B cell (primary cell): ENCODE results near the gene LIMS3. TPM values are rescaled to one million over a fixed set of nuclear protein-coding genes. Genes with fewer than 3 reads are reported as not detected.
"Not testable (repeated sequence)": the region's sequence is repeated elsewhere in the genome, so short reads cannot be mapped to it uniquely, and the experiment has no call there.

Experiments
- ATAC-seq: fragments of 200-7000 bp; cut with Tn5 transposase; one replicate; pipeline ENCODE4 v1.10.0; 2021; ENCODE audit warnings: low read depth, mild to moderate bottlenecking, moderate number of reproducible peaks, moderate library complexity
- CTCF ChIA-PET: fragments of 350-600 bp; sonication (Branson Sonifier 250); formaldehyde crosslinking; loops from one replicate; lab custom pipeline; 2021; ENCODE audit warnings: antibody characterized with exemption, inconsistent platforms; lab: Charles Lee
- POLR2A ChIA-PET: fragments of 350-600 bp; sonication (Branson Sonifier 250); formaldehyde crosslinking; loops from one replicate; lab custom pipeline; 2021; ENCODE audit warnings: antibody characterized with exemption; lab: Charles Lee
- DNase-seq: peaks from one replicate; pipeline ENCODE4 v3.0.0; 2013
- H2AFZ ChIP-seq: 2 replicates; pipeline ENCODE4 v1.6.1; 2012; ENCODE audit warnings: mild to moderate bottlenecking, low read depth, low read length; ENCODE audit not compliant: insufficient read depth, poor library complexity, severe bottlenecking
- H3K27ac ChIP-seq, 2 donors: 1 replicate in 1 of 2; 2 replicates in 1 of 2; pipeline ENCODE4 v1.5.1; 2012 to 2013; ENCODE audit warnings: low read length in 2 of 2, mild to moderate bottlenecking in 2 of 2, moderate library complexity in 1 of 2
- H3K27me3 ChIP-seq, 4 experiments: fragments of 200-600 bp in 1 of 4; sonication (generic) in 1 of 4; replicated peaks in 1 of 4; 1 replicate in 2 of 4; 2 replicates in 2 of 4; pipeline versions ENCODE4 v1.6.1 to v1.7.0; 2013 to 2016; ENCODE audit warnings: low read length in 3 of 4, mild to moderate bottlenecking in 2 of 4, mixed read lengths in 1 of 4, moderate library complexity in 1 of 4; ENCODE audit not compliant: insufficient read depth in 4 of 4, control insufficient read depth in 3 of 4; ENCODE audit errors: control extremely low read depth in 1 of 4
- H3K36me3 ChIP-seq, 2 experiments: replicated peaks in 1 of 2; 1 replicate in 1 of 2; 2 replicates in 1 of 2; pipeline versions ENCODE4 v1.6.1 to v1.7.1; 2013; ENCODE audit warnings: low read length in 1 of 2; ENCODE audit not compliant: insufficient read depth in 2 of 2, control insufficient read depth in 1 of 2; ENCODE audit errors: control extremely low read depth in 1 of 2, extremely low read depth in 1 of 2
- H3K4me1 ChIP-seq, 2 donors: fragments of 200-600 bp in 1 of 2; sonication (generic) in 1 of 2; 1 replicate in 1 of 2; 2 replicates in 1 of 2; pipeline versions ENCODE4 v1.5.1 to v1.6.1; 2013 to 2017; ENCODE audit warnings: low read length in 2 of 2; ENCODE audit not compliant: control insufficient read depth in 2 of 2, insufficient read depth in 2 of 2
- H3K4me2 ChIP-seq: replicated peaks from 2 replicates; pipeline ENCODE3; 2012; ENCODE audit warnings: mild to moderate bottlenecking, low read depth, low read length; ENCODE audit not compliant: poor library complexity, severe bottlenecking
- H3K4me3 ChIP-seq, 5 experiments: fragments of 200-600 bp in 1 of 5; sonication (generic) in 1 of 5; 1 replicate in 3 of 5; 2 replicates in 2 of 5; pipeline versions ENCODE4 v1.5.1 to v1.7.0; 2011 to 2016; ENCODE audit warnings: low read length in 4 of 5, mild to moderate bottlenecking in 4 of 5, low read depth in 2 of 5, control low read depth in 1 of 5, moderate library complexity in 1 of 5; ENCODE audit not compliant: insufficient read depth in 1 of 5; ENCODE audit errors: control extremely low read depth in 1 of 5, extremely low read depth in 1 of 5
- H3K79me2 ChIP-seq: fragments of 200-600 bp; sonication (generic); one replicate; pipeline ENCODE4 v1.6.0; 2016; ENCODE audit warnings: low read length; ENCODE audit not compliant: control insufficient read depth, insufficient read depth
- H3K9ac ChIP-seq: fragments of 200-600 bp; sonication (generic); 2 replicates; pipeline ENCODE4 v1.6.1; 2017; ENCODE audit warnings: mild to moderate bottlenecking, low read length, moderate library complexity
- H3K9me3 ChIP-seq, 3 donors: one replicate each; pipeline versions ENCODE4 v1.6.1 to v1.7.1; 2013; ENCODE audit warnings: low read length in 2 of 3; ENCODE audit not compliant: control insufficient read depth in 2 of 3, insufficient read depth in 1 of 3; ENCODE audit errors: control extremely low read depth in 1 of 3
- H4K20me1 ChIP-seq: 2 replicates; pipeline ENCODE4 v1.6.0; 2012; ENCODE audit warnings: mild to moderate bottlenecking, low read length; ENCODE audit not compliant: insufficient read depth, control insufficient read depth, poor library complexity, severe bottlenecking
- H3K27ac Mint-ChIP-seq: one replicate; pipeline ENCODE4 v1.8.0; 2021; ENCODE audit warnings: mixed read lengths
- H3K27me3 Mint-ChIP-seq: one replicate; pipeline ENCODE4 v1.8.0; 2021; ENCODE audit warnings: mixed read lengths
- H3K4me1 Mint-ChIP-seq: one replicate; pipeline ENCODE4 v1.8.0; 2021; ENCODE audit warnings: mixed read lengths
- H3K4me3 Mint-ChIP-seq: one replicate; pipeline ENCODE4 v1.8.0; 2021; ENCODE audit warnings: mixed read lengths
- H3K9me3 Mint-ChIP-seq: one replicate; pipeline ENCODE4 v1.8.0; 2022; ENCODE audit warnings: mixed read lengths; ENCODE audit not compliant: insufficient read depth
- WGBS: methylation state at CpG from one replicate; pipeline ENCODE4 v1.1.5; 2013; ENCODE audit warnings: missing lambda C conversion rate; ENCODE audit not compliant: insufficient coverage; 5-methylcytosine and 5-hydroxymethylcytosine counted together
- intact Hi-C: fragments of 100-400 bp; cut with micrococcal nuclease; formaldehyde crosslinking; loops from one replicate; pipeline ENCODE4 v1.10.0; 2022
- polyA plus RNA-seq: library from polyadenylated mRNA; depleted of rRNA; stranded (reverse); fragments of >200 nt; gene quantifications from 2 replicates; pipeline ENCODE4 v1.2.3, GENCODE V29; 2012
- total RNA-seq, 2 donors: library from RNA; stranded (reverse); fragments of 120-200 nt in 1 of 2; gene quantifications; 1 replicate in 1 of 2; 2 replicates in 1 of 2; pipeline versions ENCODE4 v1.2.3 to v1.2.4, GENCODE V29; 2013 to 2022

Gene LIMS3
- total and polyA plus RNA-seq, 2 donors (not counting 1 experiment from before 2014, with no cell fraction given) = 0.27 to 0.81 TPM

- H3K4me1 ChIP-seq, H3K36me3 ChIP-seq, H3K79me2 ChIP-seq, H3K27ac ChIP-seq, H2AFZ ChIP-seq, DNase-seq, H3K4me1 Mint-ChIP-seq, H3K27ac Mint-ChIP-seq, H3K9ac ChIP-seq, POLR2A ChIA-PET, H3K27me3 ChIP-seq, CTCF ChIA-PET, H3K4me3 Mint-ChIP-seq, H3K4me3 ChIP-seq, ATAC-seq, H3K4me2 ChIP-seq, H3K9me3 Mint-ChIP-seq, H4K20me1 ChIP-seq, H3K9me3 ChIP-seq, intact Hi-C loops, H3K27me3 Mint-ChIP-seq: not testable (repeated sequence)
- WGBS = no CpG with 5 or more reads among the region's 8 CpGs
Observed at GRCh38 chr2:109905796-109906195, 7.3 kb downstream of the LIMS3 start.

GRCh38 chr2:109908626-109909025 is 10.1 kb downstream of the LIMS3 start:
- H3K79me2 ChIP-seq, H4K20me1 ChIP-seq, H3K27me3 Mint-ChIP-seq, H3K27ac ChIP-seq, H3K27ac Mint-ChIP-seq, POLR2A ChIA-PET, H3K4me1 Mint-ChIP-seq, CTCF ChIA-PET, H3K4me3 ChIP-seq, H3K9me3 Mint-ChIP-seq, H3K27me3 ChIP-seq, H3K4me3 Mint-ChIP-seq, H3K4me1 ChIP-seq, H3K9ac ChIP-seq, DNase-seq, H3K9me3 ChIP-seq, H2AFZ ChIP-seq, intact Hi-C loops, H3K36me3 ChIP-seq, H3K4me2 ChIP-seq, ATAC-seq: not testable (repeated sequence)
- no CpG with 5 or more reads among the region's 2 CpGs for WGBS

- POLR2A ChIA-PET, H3K36me3 ChIP-seq, H3K9me3 ChIP-seq, H3K4me1 Mint-ChIP-seq, CTCF ChIA-PET, ATAC-seq, H3K9me3 Mint-ChIP-seq, H3K4me2 ChIP-seq, H3K79me2 ChIP-seq, H3K27ac Mint-ChIP-seq, H3K9ac ChIP-seq, H3K27ac ChIP-seq, H3K4me1 ChIP-seq, DNase-seq, H3K27me3 Mint-ChIP-seq, H3K4me3 ChIP-seq, H3K27me3 ChIP-seq, intact Hi-C loops, H3K4me3 Mint-ChIP-seq, H4K20me1 ChIP-seq, H2AFZ ChIP-seq: not testable (repeated sequence)
Observed at GRCh38 chr2:109910789-109911188, 12.3 kb downstream of the LIMS3 start.

GRCh38 chr2:109913911-109914310 is 15.4 kb downstream of the LIMS3 start:
- H3K27ac ChIP-seq, H2AFZ ChIP-seq, H3K4me1 ChIP-seq, CTCF ChIA-PET, H3K9ac ChIP-seq, H3K79me2 ChIP-seq, DNase-seq, H3K9me3 Mint-ChIP-seq, H3K27ac Mint-ChIP-seq, H3K27me3 Mint-ChIP-seq, H3K4me1 Mint-ChIP-seq, H3K4me2 ChIP-seq, intact Hi-C loops, H3K36me3 ChIP-seq, H3K9me3 ChIP-seq, H3K4me3 Mint-ChIP-seq, ATAC-seq, H3K27me3 ChIP-seq, H3K4me3 ChIP-seq, POLR2A ChIA-PET, H4K20me1 ChIP-seq: not testable (repeated sequence)
- whole genome bisulfite sequencing = no CpG with 5 or more reads among the region's 2 CpGs
